NCI-H526 treated with DMSO at 0.1 percent for 48 hours (cell line): ENCODE measurements around the gene ACOT11.
"Not testable (repeated sequence)": the region's sequence is repeated elsewhere in the genome, so short reads cannot be mapped to it uniquely, and the experiment has no call there.

Experiments
- DNase-seq: peaks from one replicate; lab custom pipeline; 2025; lab: John Stamatoyannopoulos, UW

The ACOT11 gene

DNA sequence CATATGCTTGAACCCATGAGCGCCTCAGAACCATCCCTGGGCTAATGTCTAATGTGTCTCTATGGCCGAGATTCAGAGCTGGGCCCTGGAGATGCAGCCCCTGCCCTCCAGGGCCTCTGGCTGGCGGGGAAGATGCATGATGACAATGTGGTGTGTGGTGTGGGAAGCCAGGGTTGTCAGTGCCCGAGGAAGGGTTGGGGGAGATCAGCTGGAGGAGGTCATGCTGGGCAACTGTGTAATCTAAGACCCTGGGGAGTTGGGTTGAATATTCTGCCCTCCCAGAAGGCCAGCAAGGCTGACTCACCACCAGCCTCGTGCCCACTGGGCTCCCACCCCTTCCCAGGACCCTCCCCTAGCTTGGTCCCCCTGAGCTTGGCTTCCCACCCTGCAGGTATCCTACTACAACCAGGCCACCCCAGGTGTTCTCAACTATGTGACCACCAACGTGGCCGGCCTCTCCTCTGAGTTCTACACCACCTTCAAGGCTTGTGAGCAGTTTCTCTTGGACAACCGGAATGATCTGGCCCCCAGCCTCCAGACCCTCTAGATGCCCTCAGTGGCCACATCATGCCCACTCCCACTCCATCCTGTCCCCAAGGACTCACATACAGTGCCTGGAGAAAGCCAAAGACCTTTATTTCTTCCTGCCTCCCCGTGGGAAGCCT lies 60.7 kb downstream of the ACOT11 start:
- DNase-seq = no peak

DNA sequence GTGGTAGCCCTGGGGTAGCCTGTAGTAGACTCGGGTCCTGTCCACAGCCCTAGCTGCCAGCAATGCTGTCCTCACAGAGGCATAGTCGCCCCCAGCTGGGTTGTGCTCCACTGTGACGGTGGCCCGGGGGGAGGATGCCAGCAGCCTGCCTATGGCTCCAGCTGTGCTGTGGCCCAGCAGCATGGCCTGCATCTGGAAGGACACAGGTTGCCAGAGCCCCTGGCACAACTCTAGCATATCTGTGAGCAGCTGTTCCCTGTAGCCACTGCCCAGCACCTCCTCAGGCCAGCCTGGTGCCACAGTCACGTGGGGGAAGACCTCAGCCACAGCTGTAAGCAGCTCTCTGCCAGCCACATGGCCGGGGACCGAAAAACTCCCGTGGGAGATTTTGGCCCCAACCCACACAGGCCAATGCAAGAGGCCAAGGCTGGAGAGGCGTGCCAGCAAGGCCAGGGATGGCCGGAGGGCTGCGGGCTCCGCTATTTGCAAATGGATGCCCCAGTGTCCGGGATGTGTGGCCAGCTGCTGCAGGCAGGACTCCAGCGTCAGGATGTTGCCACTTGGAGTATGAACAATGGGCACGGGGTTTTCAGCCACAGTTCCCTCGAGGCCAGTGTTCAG lies 61.4 kb downstream of the ACOT11 start:
- DNase-seq = no peak

DNA sequence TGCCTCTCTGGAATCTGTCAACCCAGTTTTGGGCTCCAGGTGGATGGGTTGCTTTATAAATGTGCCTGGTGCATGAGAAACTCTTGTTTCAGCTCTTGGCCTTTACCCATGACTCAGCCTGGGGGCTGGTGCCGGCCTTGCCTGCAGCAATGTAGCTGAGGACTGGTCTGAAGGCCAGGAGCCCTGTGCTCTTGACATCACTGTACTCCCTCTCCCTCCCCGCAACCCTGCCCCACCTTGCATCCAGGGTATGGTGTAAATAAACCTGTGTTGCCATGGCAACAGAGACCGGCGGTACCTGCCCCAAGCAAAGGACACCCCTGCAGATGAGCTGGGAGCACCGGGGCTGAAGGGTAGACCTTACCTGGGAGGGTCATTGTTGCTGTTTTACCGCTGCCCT lies 62.0 kb downstream of the ACOT11 start:
- no peak for DNase-seq

DNA sequence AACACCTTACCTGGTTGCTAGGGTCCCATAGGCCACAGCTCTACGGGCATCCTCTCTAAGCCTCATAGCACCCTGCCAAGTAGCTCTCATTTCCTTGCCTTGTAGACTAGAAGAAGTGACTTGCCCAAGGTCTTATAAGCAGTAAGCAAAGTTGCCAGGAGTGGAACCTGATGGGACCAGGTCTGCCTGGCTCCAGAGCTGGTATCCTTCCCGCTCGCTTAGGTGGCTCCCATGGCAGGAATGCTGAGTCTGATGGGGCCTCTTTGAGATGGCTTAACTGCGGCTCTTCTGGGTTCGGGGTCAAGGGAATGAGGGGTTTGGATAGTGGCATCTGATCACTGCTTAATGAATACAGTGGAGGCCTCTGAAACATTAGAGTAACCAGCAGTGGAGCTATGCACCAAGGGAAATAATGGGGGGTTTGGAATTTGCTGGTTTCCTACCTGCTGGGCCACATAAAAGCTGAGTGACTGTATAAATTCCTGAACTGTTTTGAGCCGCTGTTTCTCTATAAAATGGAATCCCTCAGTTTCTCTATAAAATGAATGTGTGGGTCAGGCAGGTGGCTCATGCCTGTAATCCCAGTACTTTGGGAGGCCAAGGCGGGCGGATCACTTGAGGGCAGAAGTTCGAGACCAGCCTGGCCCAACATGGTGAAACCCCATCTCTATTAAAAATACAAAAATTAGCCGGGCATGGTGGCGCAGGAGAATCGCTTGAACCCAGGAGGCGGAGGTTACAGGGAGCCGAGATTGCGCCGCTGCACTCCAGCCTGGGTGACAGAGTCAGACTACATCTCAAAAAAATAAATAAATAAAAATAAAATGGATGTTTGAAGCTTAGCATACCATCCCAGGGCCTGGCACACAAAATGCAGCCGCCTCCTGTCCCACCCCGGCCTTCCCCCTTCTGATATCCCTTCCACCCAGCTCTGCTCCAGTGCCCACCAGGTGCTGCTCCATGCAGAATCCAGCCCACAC lies 62.9 kb downstream of the ACOT11 start:
- no peak for DNase-seq

DNA sequence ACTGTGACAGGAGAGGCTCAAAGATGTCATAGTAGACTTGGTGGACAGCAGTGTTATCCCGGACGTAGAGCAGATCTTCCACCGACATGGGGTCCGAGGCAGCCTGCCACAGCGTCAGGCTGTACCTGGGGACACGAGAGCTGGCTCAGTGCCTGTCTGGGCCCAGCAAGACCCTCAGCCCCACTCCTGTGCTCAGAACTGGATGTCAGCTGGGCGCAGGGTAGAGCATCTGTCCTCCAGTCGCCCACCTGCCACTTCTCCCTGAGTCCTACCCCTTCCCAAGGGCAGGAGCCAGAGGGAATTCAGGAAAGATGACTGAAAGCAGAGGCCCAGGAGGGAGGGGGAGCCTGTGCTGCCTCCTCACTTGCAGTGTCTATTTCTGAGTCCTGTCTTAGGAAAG lies 63.6 kb downstream of the ACOT11 start:
- DNase-seq = no peak

DNA sequence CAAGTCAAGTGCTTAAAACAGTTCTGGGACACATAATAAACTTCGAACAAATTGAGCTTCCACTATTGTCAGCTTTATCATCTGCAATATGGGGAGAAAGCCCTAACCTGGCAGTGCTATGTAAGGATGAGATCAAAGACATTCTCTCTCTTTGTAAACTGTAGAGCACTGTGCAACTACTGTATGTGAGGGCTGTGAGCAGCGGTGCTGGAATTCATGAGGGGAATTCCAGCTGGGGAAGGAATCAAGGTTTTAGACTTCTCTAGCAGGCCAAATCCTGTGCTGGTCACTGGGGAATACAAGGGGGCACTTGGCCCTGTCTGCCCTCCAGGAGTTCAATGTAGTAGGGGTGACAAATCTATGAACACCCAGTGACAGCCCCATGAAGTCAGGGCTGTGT lies 66.0 kb downstream of the ACOT11 start:
- no peak for DNase-seq

DNA sequence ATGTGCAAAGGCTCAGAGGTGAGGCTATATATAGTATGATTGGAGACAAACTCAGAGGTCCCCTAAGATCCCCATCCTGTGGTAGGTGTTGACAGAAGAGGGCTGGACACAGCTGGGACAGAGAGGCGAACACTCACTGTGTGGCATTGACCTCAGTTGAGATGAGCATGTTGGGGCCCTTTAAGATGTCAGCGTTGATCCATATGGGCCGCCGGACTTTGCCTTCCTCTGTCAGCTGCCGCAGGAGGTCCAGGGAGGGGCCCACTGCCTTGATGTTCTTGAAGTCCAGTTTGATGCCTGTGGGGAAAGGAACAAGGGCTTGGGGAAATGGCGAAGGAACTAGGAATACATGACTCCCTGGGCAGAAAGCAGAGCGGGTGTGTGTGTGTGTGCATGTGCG lies 66.5 kb downstream of the ACOT11 start:
- DNase-seq = no peak

DNA sequence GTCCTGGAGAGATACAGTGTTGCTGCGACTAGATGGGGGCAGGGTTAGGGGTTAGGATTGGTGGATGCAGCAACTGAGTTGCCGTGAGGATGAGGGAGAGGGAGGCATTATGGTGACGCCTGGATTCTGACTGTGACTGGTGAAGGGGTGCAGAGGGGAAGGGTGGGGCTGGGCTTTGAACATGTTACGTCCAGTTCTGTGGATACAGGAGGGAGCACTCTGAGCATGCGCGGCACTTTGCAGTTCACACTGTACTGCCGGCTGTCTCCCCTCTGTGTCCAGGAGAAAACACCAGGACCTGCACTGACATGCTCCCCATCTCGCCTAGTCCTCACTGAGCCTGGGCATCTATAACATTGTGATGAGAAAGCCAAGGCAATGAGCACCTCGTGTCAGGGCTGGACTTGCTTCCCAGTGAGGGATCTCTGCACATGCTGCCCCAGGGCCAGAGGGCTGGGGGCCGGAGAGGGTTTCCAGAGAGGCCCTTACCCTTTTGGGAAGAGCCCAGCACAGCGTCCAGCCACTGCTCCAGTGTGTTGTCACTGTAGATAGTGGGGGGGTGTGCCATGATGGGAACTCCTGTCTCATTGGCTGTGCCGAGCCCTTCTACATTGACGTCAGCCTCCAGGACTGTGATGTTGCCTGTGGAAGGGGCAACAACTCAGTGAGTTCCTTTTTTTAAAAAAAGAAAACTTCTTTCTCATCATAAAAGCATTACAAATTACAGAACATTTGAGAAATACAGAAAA lies 67.7 kb downstream of the ACOT11 start:
- no peak for DNase-seq

DNA sequence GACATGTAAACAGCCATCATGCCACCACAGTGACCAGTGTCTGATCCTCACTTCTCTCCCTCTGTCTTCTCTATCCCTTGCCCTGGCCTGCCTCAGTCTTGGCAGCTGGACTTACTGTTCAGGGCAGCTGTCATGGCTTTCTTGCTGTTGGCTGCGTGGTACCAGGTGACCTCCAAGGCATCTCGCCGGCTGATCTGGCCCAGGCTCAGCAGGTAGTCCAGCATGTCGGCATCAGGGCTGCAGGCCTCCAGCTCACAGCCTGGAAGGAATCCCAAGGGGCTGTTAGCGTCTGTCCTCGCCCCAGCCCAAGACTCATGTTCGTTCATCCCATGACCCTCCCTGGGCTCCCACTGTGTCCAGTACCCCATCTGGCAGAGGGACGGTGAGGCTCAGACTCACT lies 71.7 kb downstream of the ACOT11 start:
- DNase-seq = no peak

DNA sequence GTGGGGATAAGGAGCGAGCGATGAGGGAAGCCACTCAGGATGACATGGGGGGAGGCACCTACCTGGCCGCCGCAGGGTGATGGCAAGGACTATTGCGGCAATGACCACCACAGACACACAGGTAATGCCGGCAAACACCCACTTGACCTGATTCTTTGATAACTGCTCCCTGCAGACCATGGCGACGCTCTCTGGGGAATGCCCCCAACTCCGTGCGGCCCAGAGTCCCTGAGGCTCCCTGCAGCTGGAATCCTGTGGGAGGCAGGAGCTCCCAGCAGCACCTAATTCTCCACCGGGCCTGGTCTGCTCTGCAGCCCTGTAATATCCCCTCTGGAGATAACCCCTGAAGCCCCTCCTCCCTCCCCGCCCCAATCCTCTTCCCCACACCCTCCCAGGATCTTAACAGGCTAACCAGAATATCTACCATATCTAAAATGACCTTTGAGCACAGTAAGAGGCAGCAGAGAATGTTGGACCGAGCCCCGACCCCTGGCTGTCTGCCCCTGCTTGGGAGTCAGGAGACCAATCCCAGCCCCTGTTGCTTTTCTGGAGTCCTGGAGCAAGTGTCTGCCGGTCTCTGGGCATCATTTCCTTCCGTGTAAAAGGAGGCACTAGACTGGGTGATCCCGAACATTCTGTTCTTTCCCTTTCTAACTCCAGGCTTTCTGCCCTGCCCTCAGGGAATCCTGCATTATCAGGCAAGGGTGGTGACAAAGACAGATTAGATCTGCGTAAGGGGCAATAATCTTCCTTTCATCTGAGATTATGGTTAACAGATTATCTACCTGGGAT lies 75.4 kb downstream of the ACOT11 start, which contains the start of gene FAM151A:
FAM151A (minus strand) TSS at position 310 of the 792 bp plus-strand sequence; CDS start at position 180, 130 bp downstream.
- DNase-seq = no peak

DNA sequence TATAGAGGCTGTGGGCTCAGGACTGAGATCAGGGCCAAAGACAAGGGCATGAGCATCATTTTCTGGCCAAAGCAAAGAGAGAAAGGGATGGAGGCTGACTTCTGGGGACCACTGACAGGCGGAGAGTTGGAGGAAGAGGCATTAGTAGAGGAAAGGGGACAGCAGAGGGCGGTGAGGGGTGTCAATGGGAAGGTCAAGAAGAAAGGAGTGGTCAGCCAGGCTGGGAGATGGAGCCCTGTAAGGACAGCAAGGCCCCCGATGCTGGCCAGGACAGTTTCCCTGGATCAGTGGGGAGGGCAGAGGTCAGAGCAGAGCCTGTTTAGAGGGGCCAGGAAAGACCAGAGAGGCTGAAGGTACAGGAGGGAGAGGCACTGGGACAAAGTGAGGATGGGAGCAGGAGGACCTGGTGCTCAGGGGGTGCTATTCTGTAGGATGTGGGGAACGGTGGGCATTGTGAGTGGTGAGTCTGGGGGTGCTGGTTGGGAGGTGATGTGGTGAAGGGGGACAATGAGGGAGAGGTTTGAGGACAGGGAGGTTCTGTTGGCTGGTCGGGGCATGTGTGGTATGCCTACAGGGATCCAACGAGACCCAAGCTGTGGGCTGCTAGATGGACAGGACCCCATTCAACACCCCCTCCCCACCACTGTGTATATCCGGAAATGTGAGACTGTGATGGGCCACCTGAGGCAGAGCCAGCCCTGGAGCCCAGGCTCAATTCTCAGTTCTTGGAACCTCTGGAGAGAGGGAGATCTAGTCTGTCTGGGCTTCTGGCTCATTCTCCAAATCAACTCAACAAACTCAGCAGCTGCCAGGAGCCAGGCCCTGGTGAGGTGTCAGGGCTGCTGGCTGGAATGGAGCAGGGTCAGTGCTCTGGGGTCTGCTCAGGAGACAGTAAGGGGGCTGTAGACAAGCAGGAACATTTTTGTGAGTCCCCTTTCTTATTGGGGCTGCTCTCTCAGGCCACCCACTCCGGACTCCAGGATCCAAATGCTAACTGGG lies 76.7 kb downstream of the ACOT11 start:
- DNase-seq = no peak

DNA sequence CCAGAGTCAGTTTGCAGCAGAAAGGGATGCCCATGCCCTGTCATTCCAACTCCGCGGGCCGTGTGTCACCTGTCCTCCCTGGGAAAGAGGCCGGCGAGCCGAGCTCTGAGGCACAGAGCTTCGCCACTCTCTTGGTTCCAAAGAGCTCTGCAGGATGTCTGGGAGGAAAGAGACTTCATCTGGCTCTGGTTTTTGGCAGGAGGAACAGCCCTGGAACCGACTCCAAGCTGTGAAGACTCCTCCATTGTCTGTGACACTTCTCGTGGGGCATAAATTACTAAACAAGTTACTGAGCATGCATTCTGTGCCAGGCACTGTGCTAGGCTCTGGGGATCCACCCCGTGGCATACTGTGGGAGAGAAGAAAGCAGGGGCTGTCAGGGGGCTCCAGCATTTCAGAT lies 79.2 kb downstream of the ACOT11 start:
- no peak for DNase-seq

DNA sequence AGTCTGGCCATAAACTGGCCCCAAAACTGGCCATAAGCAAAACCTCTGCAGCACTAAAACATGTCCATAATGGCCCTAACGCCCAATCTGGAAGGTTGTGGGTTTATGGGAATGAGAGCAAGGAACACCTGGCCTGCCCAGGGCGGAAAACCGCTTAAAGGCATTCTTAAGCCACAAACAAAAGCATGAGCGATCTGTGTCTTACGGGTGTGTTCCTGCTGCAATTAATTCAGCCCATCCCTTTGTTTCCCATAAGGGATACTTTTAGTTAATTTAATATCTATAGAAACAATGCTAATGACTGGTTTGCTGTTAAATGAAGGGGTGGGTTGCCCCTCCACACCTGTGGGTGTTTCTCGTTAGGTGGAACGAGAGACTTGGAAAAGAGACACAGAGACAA lies 87.8 kb downstream of the ACOT11 start:
- DNase-seq = not testable (repeated sequence)

DNA sequence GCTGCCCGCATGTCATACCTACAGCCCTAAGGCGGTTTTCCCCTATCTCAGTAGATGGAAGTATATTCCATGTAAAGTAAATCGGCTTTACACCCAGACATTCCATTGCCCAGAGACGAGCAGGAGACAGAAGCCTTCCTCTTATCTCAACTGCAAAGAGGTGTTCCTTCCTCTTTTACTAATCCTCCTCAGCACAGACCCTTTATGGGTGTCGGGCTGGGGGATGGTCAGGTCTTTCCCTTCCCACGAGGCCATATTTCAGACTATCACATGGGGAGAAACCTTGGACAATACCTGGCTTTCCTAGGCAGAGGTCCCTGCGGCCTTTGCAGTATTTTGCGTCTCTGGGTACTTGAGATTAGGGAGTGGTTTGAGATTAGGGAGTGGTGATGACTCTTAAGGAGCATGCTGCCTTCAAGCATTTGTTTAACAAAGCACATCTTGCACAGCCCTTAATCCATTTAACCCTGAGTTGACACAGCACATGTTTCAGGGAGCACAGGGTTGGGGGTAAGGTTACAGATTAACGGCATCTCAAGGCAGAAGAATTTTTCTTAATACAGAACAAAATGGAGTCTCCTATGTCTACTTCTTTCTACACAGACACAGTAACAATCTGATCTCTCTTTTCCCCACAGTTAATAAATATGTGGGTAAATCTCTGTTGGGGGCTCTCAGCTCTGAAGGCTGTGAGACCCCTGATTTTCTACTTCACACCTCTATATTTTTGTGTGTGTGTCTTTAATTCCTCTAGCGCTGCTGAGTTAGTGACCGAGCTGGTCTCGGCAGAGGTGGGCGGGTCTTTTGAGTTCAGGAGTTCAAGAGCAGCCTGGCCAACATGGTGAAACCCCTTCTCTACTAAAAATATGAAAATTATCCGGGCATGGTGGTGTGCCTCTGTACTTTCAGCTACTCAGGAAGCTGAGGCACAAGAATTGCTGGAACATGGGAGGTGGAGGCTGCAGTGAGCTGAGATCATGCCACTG lies 88.7 kb downstream of the ACOT11 start:
- DNase-seq = not testable (repeated sequence)

DNA sequence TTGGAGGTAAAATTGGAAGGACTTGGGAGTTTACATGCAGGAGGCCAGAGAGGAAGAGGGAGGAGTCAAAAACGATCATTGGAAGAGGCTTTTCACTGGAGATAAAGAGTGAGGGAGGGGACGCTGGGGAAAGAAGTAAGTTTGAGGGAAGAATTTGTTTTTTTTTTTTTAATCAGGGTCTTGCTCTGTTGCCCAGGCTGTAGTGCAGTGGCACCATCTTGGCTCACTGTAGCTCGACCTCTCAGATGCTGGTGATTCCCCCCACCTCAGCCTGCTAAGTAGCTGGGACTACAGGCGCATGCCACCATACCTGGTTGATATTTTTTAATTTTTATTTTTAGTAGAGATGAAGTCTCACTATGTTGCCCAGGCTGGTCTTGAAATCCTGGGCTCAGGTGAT lies 92.3 kb downstream of the ACOT11 start:
- DNase-seq = no peak

DNA sequence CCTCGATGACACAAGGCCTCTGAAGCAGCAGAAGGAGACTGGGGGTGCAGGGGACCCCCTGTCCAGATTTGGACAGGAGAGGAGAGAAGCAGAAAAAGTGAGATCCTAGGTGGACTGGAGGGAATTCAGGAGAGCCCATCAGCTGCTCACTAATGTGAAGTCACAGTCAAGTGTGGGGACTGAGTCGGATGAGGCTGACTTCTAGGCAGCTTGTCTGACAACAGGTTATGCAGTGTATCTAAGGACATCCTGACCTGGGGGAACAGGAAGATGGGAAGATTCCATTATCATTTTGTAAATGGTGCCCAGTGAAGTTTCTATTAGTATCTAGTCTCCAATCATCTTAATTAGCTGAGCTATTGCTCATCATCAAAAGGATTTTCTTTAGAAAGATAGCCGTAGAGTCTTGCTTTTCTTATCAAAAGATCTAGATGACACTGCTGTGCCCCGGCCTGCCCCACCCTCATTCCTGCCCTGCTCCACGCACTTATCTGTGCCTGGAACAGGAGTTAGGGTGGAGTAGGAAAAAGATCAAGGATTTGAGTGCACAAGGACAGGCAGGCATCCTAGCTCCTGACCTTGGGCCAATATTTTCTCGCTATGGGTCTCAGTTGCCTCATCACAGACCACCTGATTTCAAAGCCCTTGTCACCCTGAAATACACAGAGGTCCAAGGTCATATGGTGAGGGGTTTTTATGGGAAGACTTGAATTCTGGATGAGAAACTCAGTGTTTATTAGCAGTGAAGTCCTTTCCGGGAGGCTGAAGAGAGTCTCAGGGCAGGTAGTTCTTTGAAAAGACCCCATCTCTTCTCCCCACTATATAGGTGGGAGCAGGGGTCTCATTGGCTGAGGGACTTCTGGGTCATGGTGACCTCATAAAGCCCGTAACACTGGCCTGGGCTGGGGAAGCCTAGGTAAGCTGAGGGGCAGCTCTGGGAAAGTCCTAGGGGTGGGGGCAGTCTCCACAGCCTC lies 93.1 kb downstream of the ACOT11 start, which contains the start of gene MROH7:
MROH7 (plus strand) TSS at position 924 of the 974 bp plus-strand sequence. CDS start 11,141 bp downstream, outside the sequence.
- DNase-seq = no peak

DNA sequence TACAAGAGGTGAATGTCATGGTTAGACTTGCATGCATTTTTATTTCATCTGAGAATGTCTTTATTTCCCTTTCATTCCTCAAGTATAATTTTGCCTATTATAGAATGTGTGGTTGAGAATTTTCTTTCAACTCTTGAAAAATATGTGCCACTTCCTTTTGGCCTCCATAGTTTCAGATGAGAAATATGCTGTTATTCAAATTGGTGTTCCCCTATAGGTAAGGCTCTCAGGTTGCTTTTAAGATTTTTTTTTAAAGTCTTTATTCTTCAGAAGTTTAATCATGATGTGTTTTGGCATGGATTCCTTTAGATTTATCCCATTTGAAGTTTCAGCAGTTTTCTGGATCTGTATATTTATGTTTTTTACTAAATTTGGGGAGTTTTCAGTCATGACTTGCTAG lies 95.7 kb downstream of the ACOT11 start:
- no peak for DNase-seq
